Stimulated activated CD8-positive, alpha-beta memory T cell treated with anti-CD3 and anti-CD28 coated beads, Interleukin-12 subunit alpha, Interleukin-12 subunit beta, amount 100 ng/mL, for 4 hours (primary cell): ENCODE results near the gene ADGRF4.

Experiments used
- DNase-seq: peaks from one replicate; pipeline ENCODE4 v3.0.0-alpha.2; 2020; ENCODE audit warnings: low read depth

The ADGRF4 gene

GRCh38 chr6:47698342-47698787 lies at the start of gene ADGRF4:
Gene ADGRF4 (plus strand): TSS chr6:47698580. CDS start chr6:47707246, 8,666 bp downstream.
- no peak for DNase-seq

- DNase-seq = no peak
Measured at GRCh38 chr6:47650553-47651432, 47.6 kb upstream of the ADGRF4 start.

DNA sequence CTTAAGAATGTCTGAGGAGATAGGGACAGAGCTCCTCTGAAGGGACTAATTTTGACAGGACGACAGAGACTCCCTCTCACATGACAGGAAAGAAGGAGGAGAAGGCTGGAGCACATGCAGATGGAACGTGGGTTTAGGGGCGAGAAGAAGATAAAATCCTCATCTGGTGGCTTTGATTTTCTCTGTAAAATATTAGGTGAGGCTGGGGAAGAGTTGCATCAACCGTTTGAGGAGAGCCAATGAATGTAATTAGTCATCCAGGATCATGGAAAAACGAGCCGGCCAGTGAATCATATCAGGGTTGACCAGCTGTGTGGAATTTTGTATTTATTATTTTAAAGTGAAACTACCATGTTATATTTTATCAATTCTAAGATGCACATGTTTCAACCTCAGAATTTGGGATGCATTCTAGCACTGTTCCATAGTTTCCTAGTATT lies 46.9 kb upstream of the ADGRF4 start:
- DNase-seq = no peak

DNA sequence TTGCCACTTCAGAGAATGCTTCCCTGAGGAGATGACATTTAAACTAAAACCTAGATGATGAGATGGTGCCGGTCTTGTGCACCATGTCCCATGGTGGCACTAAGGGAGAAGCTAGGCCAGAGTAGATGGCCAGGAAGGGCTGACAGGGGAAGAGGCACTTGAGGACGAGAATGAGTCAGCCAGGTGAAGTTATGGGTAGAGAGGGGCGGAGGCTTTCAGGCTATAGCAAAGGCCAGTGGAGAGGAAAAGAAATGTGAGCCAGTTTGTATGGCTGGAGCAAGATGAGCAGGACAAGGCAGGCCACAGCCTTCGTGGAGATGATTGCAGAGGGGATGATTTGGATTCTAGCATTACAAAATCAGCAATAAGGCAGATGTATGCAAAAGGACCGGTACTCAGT lies 44.7 kb upstream of the ADGRF4 start:
- no peak for DNase-seq

DNA sequence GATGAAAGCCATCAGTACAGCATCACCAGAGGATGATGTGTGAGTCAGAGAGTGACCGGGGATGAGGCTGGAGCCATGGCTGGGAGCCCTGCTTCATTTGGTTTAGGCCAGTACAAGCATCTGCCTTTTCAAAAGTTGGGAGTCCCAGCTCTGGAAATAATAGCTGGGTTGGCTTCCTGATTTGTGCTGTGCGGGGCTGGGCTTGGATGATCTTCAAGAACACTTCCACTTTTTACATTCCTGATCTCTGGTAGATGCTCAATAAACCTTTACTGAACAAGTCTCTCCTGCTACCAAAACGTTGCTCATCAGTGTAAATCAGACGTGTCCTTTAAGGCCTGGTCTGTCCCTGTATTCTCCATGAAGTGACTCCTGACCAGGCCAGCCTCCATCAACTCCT lies 44.1 kb upstream of the ADGRF4 start:
- DNase-seq = no peak

GRCh38 chr6:47655719-47656595 lies 42.4 kb upstream of the ADGRF4 start:
- DNase-seq = no peak

GRCh38 chr6:47661960-47662359 lies 36.4 kb upstream of the ADGRF4 start:
- no peak for DNase-seq

DNA sequence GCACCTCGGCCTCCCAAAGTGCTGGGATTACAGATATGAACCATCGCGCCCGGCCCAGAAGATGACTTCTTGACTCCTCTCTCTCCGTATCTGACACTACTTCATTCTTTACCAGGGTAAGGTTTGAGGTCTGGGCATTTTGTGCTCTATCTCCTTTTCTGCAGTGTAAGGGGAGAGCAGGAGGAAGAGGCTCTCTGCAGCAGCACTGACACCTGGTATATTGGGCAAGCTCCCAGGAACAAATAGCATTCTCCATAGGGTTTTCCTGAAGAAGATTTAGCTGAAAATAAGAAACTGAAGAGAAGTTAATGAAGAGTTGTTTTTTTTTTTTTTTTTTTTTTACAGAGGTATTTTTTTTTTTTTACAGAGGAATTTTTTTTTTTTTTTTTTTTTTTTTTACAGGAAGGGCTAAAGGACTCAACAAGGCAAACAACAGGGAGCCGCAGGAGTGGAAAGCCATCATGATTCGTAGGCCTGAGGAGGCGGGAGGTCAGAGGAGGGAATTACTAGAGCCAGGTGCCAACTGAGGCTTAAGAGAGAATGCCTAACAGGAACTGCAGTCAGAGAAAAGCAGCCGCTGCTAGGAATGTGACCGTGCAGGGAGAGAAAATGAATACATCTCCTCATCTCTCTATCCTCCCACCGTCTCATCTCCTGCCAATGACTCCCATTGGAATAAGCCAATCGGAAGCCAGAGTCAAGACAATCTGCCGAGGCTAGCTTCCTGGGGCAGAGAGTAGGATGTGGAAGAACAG lies 34.7 kb upstream of the ADGRF4 start:
- no peak for DNase-seq

DNA sequence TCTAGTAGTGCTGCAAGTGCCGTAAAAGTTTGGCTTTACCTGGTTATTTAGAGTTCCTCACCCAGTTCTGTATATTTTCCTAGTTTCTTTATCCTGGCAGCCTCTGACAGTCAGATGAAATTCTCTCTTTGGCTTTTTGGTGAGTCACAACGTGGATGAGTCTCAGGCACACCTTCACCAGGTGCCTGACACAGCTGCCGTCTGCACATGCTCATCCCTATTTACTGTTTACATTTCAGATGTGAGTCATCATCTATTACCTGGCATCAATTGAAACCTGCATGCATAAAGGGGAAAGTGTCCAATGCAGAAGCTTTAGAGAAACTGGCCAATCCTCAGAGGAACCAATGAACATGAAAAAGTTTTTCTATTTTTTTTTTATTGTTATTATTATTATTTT lies 33.3 kb upstream of the ADGRF4 start:
- DNase-seq = no peak

GRCh38 chr6:47669684-47670513 lies 28.5 kb upstream of the ADGRF4 start:
- DNase-seq = no peak

GRCh38 chr6:47670851-47671250 lies 27.5 kb upstream of the ADGRF4 start:
- DNase-seq = no peak

DNA sequence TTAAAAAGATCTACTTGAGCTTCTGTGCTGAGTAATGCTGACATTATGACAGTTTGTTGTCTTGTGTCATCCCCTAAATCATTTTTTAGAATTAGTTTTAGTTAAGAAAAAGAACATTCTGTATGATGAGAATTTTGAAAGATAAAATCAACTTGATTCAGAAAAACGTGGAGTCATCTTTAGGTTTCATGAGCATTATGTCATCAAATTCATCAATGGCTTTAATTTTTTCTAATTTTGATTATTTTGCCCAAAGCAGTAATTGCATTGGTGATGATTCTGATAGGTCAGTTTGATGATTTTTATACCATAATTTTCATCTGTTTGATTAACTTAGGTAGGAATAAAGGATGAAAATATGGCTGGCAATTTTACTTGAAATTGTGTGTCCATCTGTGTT lies 26.6 kb upstream of the ADGRF4 start:
- DNase-seq = no peak

DNA sequence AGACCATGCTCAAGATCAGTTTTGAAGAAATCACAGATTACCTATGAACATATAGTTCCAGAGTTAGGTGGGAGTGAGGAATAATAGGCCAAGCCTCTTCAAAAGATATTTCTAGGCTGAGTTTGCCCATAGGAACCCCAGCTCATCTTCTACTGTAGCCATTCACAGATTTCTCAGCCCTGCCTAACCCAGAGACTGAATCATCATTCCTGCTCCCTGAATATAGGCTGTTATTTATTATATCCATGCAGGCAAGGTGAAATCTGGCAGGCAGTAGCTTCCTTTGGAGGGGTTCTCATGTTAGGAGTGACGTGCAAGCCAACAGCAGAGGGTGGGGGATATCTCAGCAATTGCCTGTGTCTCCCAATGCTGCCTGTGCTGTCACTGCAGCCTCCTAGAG lies 25.6 kb upstream of the ADGRF4 start:
- no peak for DNase-seq

- DNase-seq = no peak
Measured at GRCh38 chr6:47674673-47675072, 23.7 kb upstream of the ADGRF4 start.

GRCh38 chr6:47677381-47678100 lies 20.8 kb upstream of the ADGRF4 start:
- no peak for DNase-seq

DNA sequence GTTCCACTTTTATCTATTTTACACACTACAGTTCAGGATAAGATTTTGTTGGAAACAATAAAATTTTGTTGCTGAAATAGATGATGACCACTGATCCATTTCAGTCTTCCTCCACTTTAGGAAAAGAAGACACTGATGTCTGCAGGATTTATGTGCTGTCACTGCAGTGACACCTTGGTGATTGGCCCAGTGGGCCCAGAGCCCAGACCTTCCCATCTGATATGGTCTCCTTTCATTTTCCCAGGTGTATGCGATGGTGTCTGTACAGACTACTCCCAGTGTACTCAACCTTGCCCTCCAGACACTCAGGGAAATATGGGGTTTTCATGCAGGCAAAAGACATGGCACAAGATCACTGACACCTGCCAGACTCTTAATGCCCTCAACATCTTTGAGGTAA lies 19.6 kb upstream of the ADGRF4 start:
- no peak for DNase-seq

- DNase-seq = no peak
Measured at GRCh38 chr6:47679322-47679906, 19.0 kb upstream of the ADGRF4 start.

- DNase-seq = no peak
Measured at GRCh38 chr6:47680051-47680450, 18.3 kb upstream of the ADGRF4 start.

DNA sequence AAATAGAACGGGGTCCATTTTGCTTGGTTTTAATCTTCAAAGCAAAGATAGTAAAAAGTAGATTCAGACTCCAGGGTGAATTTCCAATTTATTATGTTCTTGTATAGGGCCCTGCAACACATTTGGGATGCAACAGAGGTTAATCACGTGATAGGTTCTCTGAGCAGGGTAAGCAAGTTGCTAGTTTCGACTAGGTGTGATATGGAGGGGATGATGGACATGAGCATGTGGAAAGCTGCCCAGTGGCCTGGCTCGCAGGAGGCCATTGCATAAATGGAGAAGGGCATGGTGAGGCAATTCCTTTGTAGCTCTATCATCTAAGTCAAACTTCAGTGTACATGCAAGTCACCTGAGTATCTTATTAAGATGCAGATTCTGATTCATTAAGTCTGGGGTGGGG lies 17.7 kb upstream of the ADGRF4 start:
- no peak for DNase-seq
